Activated T-helper 2 cell treated with anti-CD3 and anti-CD28 coated beads, Interferon-gamma antibody, Interleukin-2, Interleukin-4, amounts not matched to agents 10 μg/mL and 5 μg/mL and 100 μg/mL, durations not matched to agents 14 hours and 24 hours and 36 hours (primary cell): Measurements from ENCODE around the gene SEPTIN5. TPM values are rescaled to one million over a fixed set of nuclear protein-coding genes. Genes with fewer than 3 reads are reported as not detected.
"Not testable (repeated sequence)": the region's sequence is repeated elsewhere in the genome, so short reads cannot be mapped to it uniquely, and the experiment has no call there.

ENCODE experiments used
- DNase-seq: peaks from one replicate; pipeline ENCODE4 v3.0.0; 2021; ENCODE audit warnings: low spot score
- H3K27ac Mint-ChIP-seq: one replicate; pipeline ENCODE4 v1.8.0; 2021; ENCODE audit warnings: mixed read lengths
- H3K27me3 Mint-ChIP-seq: one replicate; pipeline ENCODE4 v1.8.0; 2021; ENCODE audit warnings: low read depth, mixed read lengths
- H3K36me3 Mint-ChIP-seq: one replicate; pipeline ENCODE4 v1.8.0; 2021; ENCODE audit warnings: low read depth, mixed read lengths
- H3K4me1 Mint-ChIP-seq: one replicate; pipeline ENCODE4 v1.8.0; 2021; ENCODE audit warnings: low read depth, mixed read lengths
- H3K4me3 Mint-ChIP-seq: one replicate; pipeline ENCODE4 v1.8.0; 2021; ENCODE audit warnings: low read depth, mild to moderate bottlenecking, moderate library complexity, mixed read lengths
- H3K9me3 Mint-ChIP-seq: one replicate; pipeline ENCODE4 v1.8.0; 2021; ENCODE audit warnings: mixed read lengths
- intact Hi-C: fragments of 100-400 bp; cut with micrococcal nuclease; formaldehyde crosslinking; loops from one replicate; pipeline ENCODE4 v1.15.1; 2023
- total RNA-seq: library from RNA; stranded (reverse); gene quantifications from 2 replicates; pipeline ENCODE4 v1.2.3, GENCODE V29; 2022

Gene SEPTIN5
- total RNA-seq, 1 donor from 2014 or later, result 1.5 TPM

DNA sequence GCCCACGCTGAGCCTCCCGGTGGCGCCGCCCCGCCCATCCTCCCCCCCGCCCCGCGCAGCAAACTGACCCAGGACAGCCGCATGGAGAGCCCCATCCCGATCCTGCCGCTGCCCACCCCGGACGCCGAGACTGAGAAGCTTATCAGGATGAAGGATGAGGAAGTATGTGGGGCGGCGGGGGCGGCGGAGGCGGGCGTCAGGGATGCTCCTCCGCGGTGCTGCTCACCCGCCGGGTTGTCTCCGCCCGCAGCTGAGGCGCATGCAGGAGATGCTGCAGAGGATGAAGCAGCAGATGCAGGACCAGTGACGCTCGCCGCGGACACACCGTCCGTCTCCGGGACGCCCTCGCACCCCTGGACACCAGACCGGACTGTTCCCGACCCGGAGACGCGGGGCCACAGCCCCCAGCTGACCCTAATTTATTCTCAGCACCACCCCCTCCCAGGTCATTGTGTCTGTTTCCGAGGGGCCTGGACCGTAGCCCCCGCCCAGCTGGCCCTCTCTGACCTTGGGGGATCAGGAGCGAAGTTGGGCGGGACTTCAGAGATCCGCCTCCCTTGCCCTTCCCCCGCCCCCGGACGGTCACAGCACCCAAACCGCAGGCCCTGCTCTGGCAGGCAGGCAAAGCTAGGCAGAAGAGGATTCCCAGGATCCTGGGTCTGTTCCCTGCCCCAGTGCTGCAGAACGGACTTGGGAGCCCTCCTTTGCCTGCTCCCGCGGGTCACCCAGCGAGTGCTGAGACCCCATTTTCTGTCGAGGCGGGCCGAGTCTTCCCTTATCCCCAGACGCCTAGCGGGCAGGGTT lies 8.1 kb downstream of the SEPTIN5 start:
- H3K4me1 Mint-ChIP-seq, result peaks cover 2% of the 10 kb centered on the region
- H3K27ac Mint-ChIP-seq, result no peak overlapping the region
- H3K9me3 Mint-ChIP-seq, result no peaks in the 10 kb centered on the region
- no peaks in the 10 kb centered on the region for H3K36me3 Mint-ChIP-seq
- no peak overlapping the region for H3K4me3 Mint-ChIP-seq
- intact Hi-C loops, result loop anchor here (5.0 kb wide), 1 partner anchor 45 kb away; no protein-coding TSS in a partner anchor
- H3K27me3 Mint-ChIP-seq, result peaks cover 47% of the 10 kb centered on the region
- no peak for DNase-seq

DNA sequence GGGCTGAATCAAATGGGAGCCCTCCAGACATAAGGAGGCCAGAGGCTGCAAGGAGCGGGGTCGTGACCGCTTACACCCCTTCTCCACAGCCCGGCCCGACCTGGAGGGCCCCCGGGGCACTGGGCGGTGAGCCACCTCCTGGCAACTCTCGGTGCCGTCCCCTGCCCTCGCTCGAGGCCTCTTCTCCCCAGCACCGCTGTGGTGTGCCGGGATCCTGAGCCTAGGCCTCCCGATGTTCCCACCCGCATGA lies 8.6 kb downstream of the SEPTIN5 start:
- no peak for DNase-seq
- intact Hi-C loops, result loop anchor here (5.0 kb wide), 1 partner anchor 44 kb away; no protein-coding TSS in a partner anchor
- Mint-ChIP-seq H3K9me3 (no peaks in the 10 kb centered on the region), H3K4me3 (no peak overlapping the region), H3K4me1 (no peaks in the 10 kb centered on the region), H3K27me3 (peaks cover 48% of the 10 kb centered on the region), H3K36me3 (no peaks in the 10 kb centered on the region), H3K27ac (no peak overlapping the region)

DNA sequence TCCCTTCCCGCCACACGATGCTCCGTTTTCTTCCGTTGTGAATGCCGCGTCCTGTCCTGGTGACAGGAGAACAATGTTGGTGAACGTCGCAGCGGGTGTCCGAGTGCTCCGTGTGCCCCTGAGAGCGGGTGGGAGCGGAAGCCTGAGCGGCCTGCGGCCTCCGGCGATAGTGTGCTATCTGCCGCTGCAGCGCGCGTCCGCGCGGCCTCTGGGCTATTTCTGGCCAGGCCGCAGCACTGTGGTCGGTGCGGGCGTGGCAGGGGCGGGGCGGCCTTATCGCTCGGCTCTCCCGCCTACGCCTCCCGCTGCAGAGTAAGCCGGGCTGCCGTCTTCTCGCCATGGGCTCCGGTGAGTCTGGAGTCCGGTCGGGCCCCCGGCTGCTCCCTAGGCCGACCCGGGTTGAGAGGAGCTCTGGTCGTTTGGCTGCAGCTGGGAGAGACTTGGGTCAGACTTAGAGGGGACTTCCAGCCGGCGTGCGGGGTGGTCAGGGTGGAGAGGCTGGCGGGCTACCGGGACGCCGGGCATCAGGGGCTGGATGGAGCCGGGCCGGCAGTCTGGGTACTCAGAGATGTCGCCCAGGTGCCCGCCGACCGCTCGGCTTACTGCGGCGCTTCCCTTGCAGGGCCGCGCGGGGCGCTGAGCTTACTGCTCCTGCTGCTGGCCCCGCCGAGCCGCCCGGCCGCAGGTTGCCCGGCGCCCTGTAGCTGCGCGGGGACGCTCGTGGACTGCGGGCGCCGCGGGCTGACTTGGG lies 9.1 kb downstream of the SEPTIN5 start, which contains the start of gene GP1BB:
Gene GP1BB, plus strand, starts transcription at position 308 of the 751 bp plus-strand sequence. Its CDS starts 31 bp downstream, at position 339.
- Mint-ChIP-seq H3K36me3 (no peaks in the 10 kb centered on the region), H3K4me1 (no peaks in the 10 kb centered on the region), H3K4me3 (peak within 1 kb of the TSS; percentile 8), H3K27ac (no peak within 1 kb of the TSS), H3K9me3 (no peaks in the 10 kb centered on the region), H3K27me3 (peaks cover 49% of the 10 kb centered on the region)
- intact Hi-C loops, result loop anchor here (5.0 kb wide), 1 partner anchor 44 kb away; no protein-coding TSS in a partner anchor
- no peak for DNase-seq

DNA sequence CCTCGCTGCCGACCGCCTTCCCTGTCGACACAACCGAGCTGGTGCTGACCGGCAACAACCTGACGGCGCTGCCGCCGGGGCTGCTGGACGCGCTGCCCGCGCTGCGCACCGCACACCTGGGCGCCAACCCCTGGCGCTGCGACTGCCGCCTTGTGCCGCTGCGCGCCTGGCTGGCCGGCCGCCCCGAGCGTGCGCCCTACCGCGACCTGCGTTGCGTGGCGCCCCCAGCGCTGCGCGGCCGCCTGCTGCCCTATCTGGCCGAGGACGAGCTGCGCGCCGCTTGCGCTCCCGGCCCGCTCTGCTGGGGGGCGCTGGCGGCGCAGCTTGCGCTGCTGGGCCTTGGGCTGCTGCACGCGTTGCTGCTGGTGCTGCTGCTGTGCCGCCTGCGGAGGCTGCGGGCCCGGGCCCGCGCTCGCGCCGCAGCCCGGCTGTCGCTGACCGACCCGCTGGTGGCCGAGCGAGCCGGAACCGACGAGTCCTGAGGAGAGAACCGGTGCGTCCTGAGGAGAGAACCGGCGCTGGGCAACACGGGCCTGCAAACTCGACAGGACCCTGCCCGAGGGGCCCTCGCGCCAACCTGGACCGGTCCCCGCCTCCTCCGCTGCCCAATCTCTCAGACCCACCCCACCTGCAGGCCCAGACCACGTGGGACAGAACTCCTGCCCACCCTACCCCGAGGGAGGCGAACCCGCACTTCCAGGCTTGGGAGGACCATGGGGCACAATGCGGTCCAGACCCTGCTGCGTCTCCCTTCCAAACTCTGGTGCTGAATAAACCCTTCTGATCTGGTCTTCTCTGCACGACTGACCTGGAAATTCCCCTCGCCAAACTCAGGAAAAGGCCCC lies 9.9 kb downstream of the SEPTIN5 start:
- no peaks in the 10 kb centered on the region for H3K36me3 Mint-ChIP-seq
- intact Hi-C loops, result loop anchor here (5.0 kb wide), 1 partner anchor 43 kb away; no protein-coding TSS in a partner anchor
- no peak overlapping the region for H3K27ac Mint-ChIP-seq
- H3K4me1 Mint-ChIP-seq, result no peaks in the 10 kb centered on the region
- no peaks in the 10 kb centered on the region for H3K9me3 Mint-ChIP-seq
- peaks cover 48% of the 10 kb centered on the region for H3K27me3 Mint-ChIP-seq
- DNase-seq, result peak; percentile 19
- no peak overlapping the region for H3K4me3 Mint-ChIP-seq

DNA sequence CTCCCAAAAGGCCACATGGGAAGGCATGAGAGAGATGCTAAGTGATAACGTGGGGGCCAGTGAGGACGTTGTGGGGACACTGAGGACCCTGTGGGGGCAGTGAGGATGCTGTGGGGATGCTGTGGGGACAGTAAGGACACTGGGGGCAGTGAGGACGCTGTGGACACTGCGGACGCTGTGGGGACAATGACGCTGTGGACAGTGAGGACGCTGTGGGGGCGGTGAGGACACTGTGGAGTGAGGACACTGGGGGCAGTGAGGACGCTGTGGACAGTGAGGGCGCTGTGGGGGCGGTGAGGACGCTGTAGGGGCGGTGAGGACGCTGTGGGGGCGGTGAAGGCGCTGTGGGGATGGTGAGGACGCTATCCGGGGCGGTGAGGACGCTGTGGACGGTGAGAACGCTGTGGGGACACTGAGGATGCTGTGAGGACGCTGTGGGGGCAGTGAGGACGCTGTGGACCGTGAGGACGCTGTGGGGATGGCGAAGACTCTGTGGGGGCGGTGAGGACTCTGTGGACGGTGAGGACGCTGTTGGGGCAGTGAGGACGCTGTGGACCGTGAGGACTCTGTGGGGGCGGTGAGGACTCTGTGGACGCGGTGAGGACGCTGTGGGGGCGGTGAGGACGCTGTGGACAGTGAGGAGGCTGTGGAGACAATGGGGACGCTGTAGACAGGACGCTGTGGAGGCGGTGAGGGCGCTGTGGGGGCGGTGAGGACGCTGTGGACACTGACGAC lies 10.8 kb downstream of the SEPTIN5 start:
- Mint-ChIP-seq H3K27ac (no peak overlapping the region), H3K36me3 (no peaks in the 10 kb centered on the region), H3K9me3 (no peaks in the 10 kb centered on the region), H3K27me3 (peaks cover 40% of the 10 kb centered on the region), H3K4me1 (no peaks in the 10 kb centered on the region), H3K4me3 (no peak overlapping the region)
- intact Hi-C loops, result loop anchor here (5.0 kb wide), 1 partner anchor 42 kb away; no protein-coding TSS in a partner anchor
- DNase-seq, result no peak

DNA sequence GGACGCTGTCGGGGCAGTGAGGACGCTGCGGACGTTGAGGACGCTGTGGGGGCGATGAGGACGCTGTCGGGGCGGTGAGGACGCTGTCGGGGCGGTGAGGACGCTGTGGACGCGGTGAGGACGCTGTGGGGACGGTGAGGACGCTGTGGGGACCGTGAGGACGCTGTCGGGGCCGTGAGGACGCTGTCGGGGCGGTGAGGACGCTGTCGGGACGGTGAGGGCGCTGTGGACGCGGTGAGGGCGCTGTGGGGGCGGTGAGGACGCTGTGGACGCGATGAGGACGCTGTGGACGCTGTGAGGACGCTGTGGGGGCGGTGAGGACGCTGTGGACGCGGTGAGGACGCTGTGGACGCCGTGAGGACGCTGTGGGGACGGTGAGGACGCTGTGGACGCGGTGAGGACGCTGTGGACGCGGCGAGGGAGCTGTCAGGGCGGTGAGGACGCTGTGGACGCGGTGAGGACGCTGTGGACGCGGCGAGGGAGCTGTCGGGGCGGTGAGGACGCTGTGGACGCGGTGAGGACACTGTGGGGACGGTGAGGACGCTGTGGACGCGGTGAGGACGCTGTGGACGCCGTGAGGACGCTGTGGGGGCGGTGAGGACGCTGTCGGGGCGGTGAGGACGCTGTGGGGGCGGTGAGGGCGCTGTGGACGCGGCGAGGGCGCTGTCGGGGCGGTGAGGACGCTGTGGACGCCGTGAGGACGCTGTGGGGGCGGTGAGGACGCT lies 11.9 kb downstream of the SEPTIN5 start:
- H3K36me3 Mint-ChIP-seq, DNase-seq, H3K27ac Mint-ChIP-seq, H3K4me1 Mint-ChIP-seq, intact Hi-C loops, H3K9me3 Mint-ChIP-seq, H3K4me3 Mint-ChIP-seq: not testable (repeated sequence)
- H3K27me3 Mint-ChIP-seq, result peaks cover 30% of the 10 kb centered on the region

DNA sequence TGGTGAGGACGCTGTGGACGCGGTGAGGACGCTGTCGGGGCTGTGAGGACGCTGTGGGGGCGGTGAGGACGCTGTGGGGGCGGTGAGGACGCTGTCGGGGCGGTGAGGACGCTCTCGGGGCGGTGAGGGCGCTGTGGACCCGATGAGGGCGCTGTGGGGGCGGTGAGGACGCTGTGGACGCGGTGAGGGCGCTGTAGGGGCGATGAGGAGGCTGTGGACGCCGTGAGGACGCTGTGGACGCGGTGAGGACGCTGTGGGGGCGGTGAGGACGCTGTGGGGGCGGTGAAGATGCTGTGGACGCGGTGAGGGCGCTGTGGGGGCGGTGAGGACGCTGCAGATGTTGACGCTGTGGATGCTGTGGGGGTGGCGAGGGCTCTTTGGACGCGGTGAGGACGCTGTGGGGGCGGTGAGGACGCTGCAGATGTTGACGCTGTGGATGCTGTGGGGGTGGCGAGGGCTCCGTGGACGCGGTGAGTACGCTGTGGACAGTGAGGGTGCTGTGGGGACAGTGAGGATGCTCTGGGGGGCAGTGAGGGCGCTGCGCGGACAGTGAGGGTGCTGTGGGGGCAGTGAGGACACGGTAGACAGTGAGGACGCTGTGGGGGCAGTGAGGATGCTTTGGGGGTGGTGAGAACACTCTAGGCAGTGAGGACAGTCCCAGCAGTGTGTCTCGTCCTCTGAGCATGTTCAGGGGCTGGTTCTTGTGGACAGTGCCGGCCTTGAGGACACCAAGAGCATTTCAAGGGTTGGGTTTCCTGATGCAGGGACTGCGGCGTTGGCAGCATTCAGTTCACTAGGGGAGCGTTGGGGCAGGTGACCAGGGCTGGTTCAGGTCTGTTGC lies 13.2 kb downstream of the SEPTIN5 start:
- Mint-ChIP-seq H3K36me3 (no peaks in the 10 kb centered on the region), H3K27ac (no peak overlapping the region), H3K27me3 (peaks cover 24% of the 10 kb centered on the region), H3K9me3 (no peaks in the 10 kb centered on the region), H3K4me1 (no peaks in the 10 kb centered on the region), H3K4me3 (no peak overlapping the region)
- intact Hi-C loops, result no loop called here
- DNase-seq, result no peak

DNA sequence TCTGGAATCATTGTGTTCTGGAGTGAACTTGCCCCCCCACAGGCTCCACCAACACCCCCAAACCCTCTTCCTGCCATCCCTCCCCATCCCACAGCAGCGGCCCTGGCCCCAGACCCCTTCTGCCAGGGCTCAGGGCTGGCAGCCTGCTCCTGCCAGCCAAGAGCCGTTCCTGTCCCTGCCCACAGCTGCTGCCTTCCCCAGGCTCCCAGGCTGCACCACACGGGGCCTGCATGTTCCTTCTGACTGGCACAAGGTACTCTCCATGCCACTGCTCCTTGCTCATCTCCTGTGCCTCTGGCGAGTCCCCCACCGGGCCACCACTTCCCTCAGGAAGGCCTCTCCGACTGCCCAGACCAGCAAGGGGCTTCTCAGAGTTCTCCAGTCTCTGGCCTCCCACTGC lies 14.0 kb downstream of the SEPTIN5 start:
- H3K9me3 Mint-ChIP-seq, result no peaks in the 10 kb centered on the region
- H3K36me3 Mint-ChIP-seq, result no peaks in the 10 kb centered on the region
- H3K27me3 Mint-ChIP-seq, result peaks cover 18% of the 10 kb centered on the region
- H3K4me3 Mint-ChIP-seq, result no peak overlapping the region
- intact Hi-C loops, result no loop called here
- no peak overlapping the region for H3K27ac Mint-ChIP-seq
- DNase-seq, result no peak
- H3K4me1 Mint-ChIP-seq, result no peaks in the 10 kb centered on the region

DNA sequence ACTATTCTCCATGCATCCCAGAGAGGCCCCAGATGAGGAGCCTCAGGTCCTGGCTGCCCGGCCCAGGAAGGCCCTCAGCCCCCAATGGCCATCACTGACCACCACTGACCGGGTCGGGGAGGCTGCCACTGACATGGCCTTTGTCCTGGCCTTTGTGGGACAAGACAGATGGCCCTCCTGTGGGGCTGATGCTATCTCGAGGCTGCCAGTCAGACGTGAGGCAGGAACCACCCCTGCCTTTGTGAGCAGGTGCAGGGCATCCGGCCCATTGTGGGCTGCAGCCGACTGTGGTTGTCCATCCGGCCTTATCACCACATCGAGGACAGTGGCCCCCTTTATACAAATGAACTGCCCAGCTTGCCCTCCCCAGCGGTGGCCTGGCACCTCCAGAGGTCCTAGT lies 14.5 kb downstream of the SEPTIN5 start:
- intact Hi-C loops, result no loop called here
- Mint-ChIP-seq H3K4me1 (no peaks in the 10 kb centered on the region), H3K4me3 (no peak overlapping the region), H3K9me3 (no peaks in the 10 kb centered on the region), H3K36me3 (no peaks in the 10 kb centered on the region), H3K27me3 (peaks cover 16% of the 10 kb centered on the region), H3K27ac (no peak overlapping the region)
- no peak for DNase-seq

DNA sequence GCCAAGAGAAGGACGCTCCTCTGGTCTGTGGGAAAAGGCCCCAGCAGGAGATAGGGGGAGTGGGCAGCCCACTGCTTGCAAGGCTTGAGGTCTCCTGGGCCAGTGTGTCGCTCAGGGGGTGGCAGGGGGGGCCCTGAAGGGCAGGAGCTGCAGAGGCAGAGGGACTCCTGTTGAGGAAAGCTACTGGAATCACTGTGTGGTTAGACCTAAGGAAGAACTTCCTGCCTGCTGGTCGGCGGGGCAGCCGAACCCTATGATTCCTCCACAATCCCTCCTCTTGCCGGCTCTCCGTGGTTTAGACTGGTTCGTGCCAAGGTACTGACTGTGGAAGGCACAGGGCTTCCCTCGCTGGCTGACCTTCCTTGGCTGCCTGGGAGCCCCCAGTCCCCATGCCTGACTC lies 15.2 kb downstream of the SEPTIN5 start:
- Mint-ChIP-seq H3K36me3 (no peaks in the 10 kb centered on the region), H3K4me1 (no peaks in the 10 kb centered on the region), H3K27me3 (peaks cover 14% of the 10 kb centered on the region), H3K27ac (no peak overlapping the region), H3K4me3 (no peak overlapping the region), H3K9me3 (no peaks in the 10 kb centered on the region)
- intact Hi-C loops, result no loop called here
- no peak for DNase-seq

DNA sequence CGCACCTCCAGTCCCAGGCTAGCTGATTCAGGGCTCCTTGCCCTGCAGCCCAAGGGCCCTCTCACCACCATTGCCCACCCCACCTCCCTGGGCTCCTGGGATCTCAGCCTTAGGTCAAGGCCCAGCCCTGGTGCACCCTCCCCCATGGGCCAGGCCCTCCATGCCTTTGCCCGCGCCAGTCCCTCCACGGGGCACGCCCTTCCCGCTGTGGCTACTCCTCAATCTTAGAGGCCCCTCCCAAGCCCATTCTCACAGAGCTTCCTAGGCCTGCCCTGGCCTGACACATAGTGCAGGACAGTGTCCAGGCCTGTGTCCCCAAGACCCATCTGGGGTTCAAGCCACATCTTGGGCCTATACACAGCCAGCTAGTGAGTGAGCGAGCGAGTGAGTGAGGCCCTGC lies 15.9 kb downstream of the SEPTIN5 start:
- H3K27me3 Mint-ChIP-seq, result peaks cover 8% of the 10 kb centered on the region
- intact Hi-C loops, result loop anchor here (1.0 to 2.0 kb wide), 2 partner anchors 125 to 180 kb away; partner anchors contain the start of genes GNB1L and RTL10
- peak overlapping the region; percentile 68 for H3K4me3 Mint-ChIP-seq
- no peak for DNase-seq
- no peaks in the 10 kb centered on the region for H3K9me3 Mint-ChIP-seq
- no peaks in the 10 kb centered on the region for H3K4me1 Mint-ChIP-seq
- H3K36me3 Mint-ChIP-seq, result no peaks in the 10 kb centered on the region
- no peak overlapping the region for H3K27ac Mint-ChIP-seq
